Measurements from ENCODE around the gene ABCC4.
"Not testable (repeated sequence)": the region's sequence is repeated elsewhere in the genome, so short reads cannot be mapped to it uniquely, and the experiment has no call there.

The ABCC4 gene

GRCh38 chr13:95209109-95209508, 92.1 kb downstream of the ABCC4 start:
- H3K27me3 ChIP-seq (replicated peaks; ENCODE audit: control insufficient read depth, insufficient read depth, low read length), result no peaks in the 10 kb centered on the region
- peaks cover 7% of the 10 kb centered on the region for H3K36me3 ChIP-seq (ENCODE audit: control insufficient read depth, insufficient read depth, low read length, severe bottlenecking)
- H3K4me1 ChIP-seq (ENCODE audit: control insufficient read depth, insufficient read depth, low read length), result no peaks in the 10 kb centered on the region
- no peak overlapping the region for H3K9ac ChIP-seq (ENCODE audit: low read length)
- no peak for DNase-seq (ENCODE audit: low read depth)
- no peak overlapping the region for H3K4me3 ChIP-seq (ENCODE audit: low read length)
- H3K9me3 ChIP-seq (ENCODE audit: control insufficient read depth, low read length), result no peaks in the 10 kb centered on the region

DNA sequence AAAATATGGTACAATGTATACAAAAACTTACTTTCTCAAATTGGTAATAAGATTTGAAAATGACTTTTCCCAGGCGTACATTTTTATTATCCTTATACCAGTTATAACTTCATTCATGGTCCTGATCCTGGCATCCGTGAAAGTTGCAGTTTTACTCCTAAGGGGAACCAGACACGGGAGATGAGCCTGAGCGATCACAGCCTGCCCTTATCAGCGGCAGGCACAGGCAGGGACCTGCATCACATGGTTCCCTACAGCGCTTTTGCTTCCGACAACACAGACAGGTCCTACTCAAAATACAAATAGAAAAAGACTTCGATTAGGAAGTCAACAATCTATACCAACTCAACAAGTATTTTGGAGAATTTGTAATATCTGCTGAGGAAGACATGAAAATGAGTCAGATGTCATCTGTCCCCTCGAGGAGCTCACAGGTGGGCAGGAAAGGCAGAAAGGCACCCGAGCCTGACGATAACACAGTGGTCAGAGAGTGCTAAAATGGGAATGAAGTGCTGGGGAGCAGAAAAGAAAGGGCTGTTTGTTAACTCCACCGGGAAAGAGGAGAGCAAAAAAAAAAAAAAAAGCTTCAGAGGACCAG, 93.4 kb downstream of the ABCC4 start:
- Histone ChIP-seq H3K4me3 (ENCODE audit: low read length) (no peak overlapping the region), H3K4me1 (ENCODE audit: control insufficient read depth, insufficient read depth, low read length) (no peaks in the 10 kb centered on the region), H3K9me3 (ENCODE audit: control insufficient read depth, low read length) (no peaks in the 10 kb centered on the region), H3K36me3 (ENCODE audit: control insufficient read depth, insufficient read depth, low read length, severe bottlenecking) (peaks cover 7% of the 10 kb centered on the region), H3K27me3 (replicated peaks; ENCODE audit: control insufficient read depth, insufficient read depth, low read length) (no peaks in the 10 kb centered on the region), H3K9ac (ENCODE audit: low read length) (no peak overlapping the region)
- no peak for DNase-seq (ENCODE audit: low read depth)

DNA sequence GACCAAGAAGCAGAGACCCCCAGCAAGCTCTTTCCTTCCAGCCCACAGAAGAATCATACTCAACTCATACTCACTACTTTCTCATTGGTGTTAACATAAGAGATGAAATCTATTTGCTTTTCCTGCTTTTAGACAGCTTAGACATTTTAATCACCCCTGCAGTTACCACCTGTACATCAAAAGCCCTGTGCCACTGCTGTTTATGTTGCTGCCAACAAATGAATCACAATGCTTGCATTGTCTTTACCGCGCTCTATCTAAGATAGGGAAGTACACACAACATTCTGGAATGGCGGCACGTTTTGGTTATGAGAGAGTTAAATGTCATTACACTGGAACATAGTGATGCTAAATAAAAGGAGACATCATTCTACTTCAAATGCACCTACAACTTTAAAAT, 95.1 kb downstream of the ABCC4 start:
- no peaks in the 10 kb centered on the region for H3K27me3 ChIP-seq (replicated peaks; ENCODE audit: control insufficient read depth, insufficient read depth, low read length)
- no peak overlapping the region for H3K9ac ChIP-seq (ENCODE audit: low read length)
- H3K4me1 ChIP-seq (ENCODE audit: control insufficient read depth, insufficient read depth, low read length), result no peaks in the 10 kb centered on the region
- H3K9me3 ChIP-seq (ENCODE audit: control insufficient read depth, low read length), result no peaks in the 10 kb centered on the region
- DNase-seq (ENCODE audit: low read depth), result no peak
- no peak overlapping the region for H3K4me3 ChIP-seq (ENCODE audit: low read length)
- H3K36me3 ChIP-seq (ENCODE audit: control insufficient read depth, insufficient read depth, low read length, severe bottlenecking), result peaks cover 7% of the 10 kb centered on the region

DNA sequence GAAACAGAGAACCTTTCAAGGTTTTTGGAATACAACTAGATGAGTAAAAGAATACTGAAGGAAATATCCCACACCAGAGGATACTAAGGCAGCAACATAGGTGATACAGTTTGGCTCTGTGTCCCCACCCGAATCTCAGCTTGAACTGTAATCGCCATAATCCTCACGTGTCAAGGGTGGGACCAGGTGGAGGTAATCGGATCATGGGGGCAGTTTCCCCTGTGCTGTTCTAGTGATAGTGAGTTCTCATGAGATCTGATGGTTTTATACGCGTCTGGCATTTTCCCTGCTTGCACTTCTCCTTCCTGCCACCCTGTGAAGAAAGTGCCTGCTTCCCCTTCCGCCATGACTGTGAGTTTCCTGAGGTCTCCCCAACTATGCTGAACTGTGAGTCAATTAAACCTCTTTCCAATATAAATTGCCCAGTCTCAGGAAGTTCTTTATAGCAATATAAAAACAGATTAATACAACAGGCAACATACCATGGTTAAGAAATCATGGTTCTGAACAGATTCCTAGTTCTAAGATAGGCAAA, 97.0 kb downstream of the ABCC4 start:
- no peak for DNase-seq (ENCODE audit: low read depth)
- no peaks in the 10 kb centered on the region for H3K9me3 ChIP-seq (ENCODE audit: control insufficient read depth, low read length)
- no peaks in the 10 kb centered on the region for H3K27me3 ChIP-seq (replicated peaks; ENCODE audit: control insufficient read depth, insufficient read depth, low read length)
- H3K9ac ChIP-seq (ENCODE audit: low read length), result no peak overlapping the region
- H3K4me1 ChIP-seq (ENCODE audit: control insufficient read depth, insufficient read depth, low read length), result no peaks in the 10 kb centered on the region
- H3K36me3 ChIP-seq (ENCODE audit: control insufficient read depth, insufficient read depth, low read length, severe bottlenecking), result peaks cover 7% of the 10 kb centered on the region
- no peak overlapping the region for H3K4me3 ChIP-seq (ENCODE audit: low read length)

GRCh38 chr13:95201814-95202651, 99.2 kb downstream of the ABCC4 start:
- Histone ChIP-seq H3K4me1 (ENCODE audit: control insufficient read depth, insufficient read depth, low read length) (no peaks in the 10 kb centered on the region), H3K36me3 (ENCODE audit: control insufficient read depth, insufficient read depth, low read length, severe bottlenecking) (peaks cover 7% of the 10 kb centered on the region), H3K4me3 (ENCODE audit: low read length) (no peak overlapping the region), H3K9me3 (ENCODE audit: control insufficient read depth, low read length) (no peaks in the 10 kb centered on the region), H3K9ac (ENCODE audit: low read length) (no peak overlapping the region), H3K27me3 (replicated peaks; ENCODE audit: control insufficient read depth, insufficient read depth, low read length) (no peaks in the 10 kb centered on the region)
- no peak for DNase-seq (ENCODE audit: low read depth)

DNA sequence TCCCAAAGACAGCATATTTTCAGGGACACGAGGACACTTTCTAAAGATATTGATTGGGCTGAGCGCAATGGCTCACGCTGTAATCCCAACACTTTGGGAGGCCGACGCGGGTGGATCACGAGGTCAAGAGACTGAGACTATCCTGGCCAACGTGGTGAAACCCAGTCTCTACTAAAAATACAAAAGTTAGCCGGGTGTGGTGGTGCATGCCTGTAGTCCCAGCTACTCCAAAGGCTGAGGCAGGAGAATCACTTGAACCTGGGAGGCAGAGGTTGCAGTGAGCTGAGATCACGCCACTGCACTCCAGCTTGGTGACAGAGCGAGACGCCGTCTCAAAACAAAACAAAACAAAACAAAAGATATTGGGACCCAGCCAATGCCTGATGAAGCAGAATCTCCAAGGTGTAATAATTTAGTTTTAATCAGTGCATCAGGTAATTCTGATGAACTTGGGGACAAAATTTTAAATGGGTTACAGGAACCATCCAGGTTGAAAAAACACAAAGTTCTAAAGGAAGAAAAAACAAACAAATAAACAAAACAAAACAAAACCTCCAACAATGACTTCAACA, 100.8 kb downstream of the ABCC4 start:
- H3K36me3 ChIP-seq (ENCODE audit: control insufficient read depth, insufficient read depth, low read length, severe bottlenecking); DNase-seq (ENCODE audit: low read depth); H3K4me1 ChIP-seq (ENCODE audit: control insufficient read depth, insufficient read depth, low read length); H3K9ac ChIP-seq (ENCODE audit: low read length); H3K9me3 ChIP-seq (ENCODE audit: control insufficient read depth, low read length); H3K4me3 ChIP-seq (ENCODE audit: low read length); H3K27me3 ChIP-seq (replicated peaks; ENCODE audit: control insufficient read depth, insufficient read depth, low read length): not testable (repeated sequence)

- Histone ChIP-seq H3K9ac (ENCODE audit: low read length) (no peak overlapping the region), H3K4me1 (ENCODE audit: control insufficient read depth, insufficient read depth, low read length) (no peaks in the 10 kb centered on the region), H3K9me3 (ENCODE audit: control insufficient read depth, low read length) (no peaks in the 10 kb centered on the region), H3K36me3 (ENCODE audit: control insufficient read depth, insufficient read depth, low read length, severe bottlenecking) (no peaks in the 10 kb centered on the region), H3K27me3 (replicated peaks; ENCODE audit: control insufficient read depth, insufficient read depth, low read length) (no peaks in the 10 kb centered on the region), H3K4me3 (ENCODE audit: low read length) (no peak overlapping the region)
- DNase-seq (ENCODE audit: low read depth), result no peak
Measured at GRCh38 chr13:95199896-95200295, 101.4 kb downstream of the ABCC4 start.

- H3K4me1 ChIP-seq (ENCODE audit: control insufficient read depth, insufficient read depth, low read length); H3K27me3 ChIP-seq (replicated peaks; ENCODE audit: control insufficient read depth, insufficient read depth, low read length); H3K4me3 ChIP-seq (ENCODE audit: low read length); H3K36me3 ChIP-seq (ENCODE audit: control insufficient read depth, insufficient read depth, low read length, severe bottlenecking); H3K9me3 ChIP-seq (ENCODE audit: control insufficient read depth, low read length); DNase-seq (ENCODE audit: low read depth); H3K9ac ChIP-seq (ENCODE audit: low read length): not testable (repeated sequence)
Measured at GRCh38 chr13:95198606-95199005, 102.6 kb downstream of the ABCC4 start.

DNA sequence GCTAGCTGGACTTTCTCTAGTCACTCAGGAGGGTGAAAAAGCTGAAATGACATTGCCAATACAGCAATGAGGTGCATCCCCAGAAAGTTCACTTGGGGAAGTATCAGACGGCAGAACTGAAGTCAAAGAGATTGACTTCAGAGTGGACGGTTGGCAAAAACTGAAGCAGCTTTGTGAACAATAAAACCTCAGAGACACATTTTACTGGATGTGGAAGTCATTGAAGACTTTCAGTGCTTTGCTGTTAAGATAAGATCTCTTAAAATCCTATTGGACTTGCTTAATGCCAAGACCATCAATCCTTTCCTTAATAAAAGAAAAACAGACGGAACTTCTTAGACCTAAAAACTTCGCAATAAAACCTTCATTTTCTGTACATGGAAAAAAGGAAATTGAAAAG, 103.7 kb downstream of the ABCC4 start:
- Histone ChIP-seq H3K4me1 (ENCODE audit: control insufficient read depth, insufficient read depth, low read length) (peaks cover 8% of the 10 kb centered on the region), H3K9ac (ENCODE audit: low read length) (no peak overlapping the region), H3K36me3 (ENCODE audit: control insufficient read depth, insufficient read depth, low read length, severe bottlenecking) (no peaks in the 10 kb centered on the region), H3K27me3 (replicated peaks; ENCODE audit: control insufficient read depth, insufficient read depth, low read length) (no peaks in the 10 kb centered on the region), H3K4me3 (ENCODE audit: low read length) (no peak overlapping the region), H3K9me3 (ENCODE audit: control insufficient read depth, low read length) (no peaks in the 10 kb centered on the region)
- no peak for DNase-seq (ENCODE audit: low read depth)

- no peak overlapping the region for H3K9ac ChIP-seq (ENCODE audit: low read length)
- H3K9me3 ChIP-seq (ENCODE audit: control insufficient read depth, low read length), result no peaks in the 10 kb centered on the region
- no peak for DNase-seq (ENCODE audit: low read depth)
- no peaks in the 10 kb centered on the region for H3K27me3 ChIP-seq (replicated peaks; ENCODE audit: control insufficient read depth, insufficient read depth, low read length)
- H3K4me1 ChIP-seq (ENCODE audit: control insufficient read depth, insufficient read depth, low read length), result peaks cover 12% of the 10 kb centered on the region
- H3K4me3 ChIP-seq (ENCODE audit: low read length), result no peak overlapping the region
- H3K36me3 ChIP-seq (ENCODE audit: control insufficient read depth, insufficient read depth, low read length, severe bottlenecking), result no peaks in the 10 kb centered on the region
Measured at GRCh38 chr13:95195146-95195545, 106.1 kb downstream of the ABCC4 start.

- no peaks in the 10 kb centered on the region for H3K36me3 ChIP-seq (ENCODE audit: control insufficient read depth, insufficient read depth, low read length, severe bottlenecking)
- H3K4me1 ChIP-seq (ENCODE audit: control insufficient read depth, insufficient read depth, low read length), result peaks cover 12% of the 10 kb centered on the region
- DNase-seq (ENCODE audit: low read depth), result no peak
- H3K4me3 ChIP-seq (ENCODE audit: low read length), result no peak overlapping the region
- H3K27me3 ChIP-seq (replicated peaks; ENCODE audit: control insufficient read depth, insufficient read depth, low read length), result no peaks in the 10 kb centered on the region
- H3K9me3 ChIP-seq (ENCODE audit: control insufficient read depth, low read length), result no peaks in the 10 kb centered on the region
- no peak overlapping the region for H3K9ac ChIP-seq (ENCODE audit: low read length)
Measured at GRCh38 chr13:95193509-95194230, 107.6 kb downstream of the ABCC4 start.
